SK-N-SH treated with all-trans-retinoic acid at 6 μM for 48 hours (cell line): ENCODE measurements around the gene ARRDC5.

Source experiments
- ARNTL ChIP-seq: fragments of 450-650 bp; formaldehyde crosslinking; IDR thresholded peaks from 2 replicates; pipeline ENCODE4 v1.5.0; 2020; ENCODE audit warnings: low read depth, mild to moderate bottlenecking, moderate library complexity, borderline replicate concordance
- TSHZ2 ChIP-seq: fragments of 250-450 bp; sonication (Bioruptor Pico); IDR thresholded peaks from 2 replicates; pipeline ENCODE4 v1.5.0; 2020; ENCODE audit warnings: mild to moderate bottlenecking, moderate library complexity
- ZFP3 ChIP-seq: fragments of 250-450 bp; sonication (Bioruptor Pico); IDR thresholded peaks from 2 replicates; pipeline ENCODE4 v1.5.0; 2020; ENCODE audit warnings: mild to moderate bottlenecking, moderate library complexity

GRCh38 chr19:4910594-4911281 lies 8.0 kb upstream of the ARRDC5 start:
- TF ChIP-seq ARNTL (CRISPR knock-in tag): no peak
- TF ChIP-seq TSHZ2 (CRISPR knock-in tag): no peak
- no peak; the same call in 1 of the 2 replicates for TF ChIP-seq ZFP3 (CRISPR knock-in tag)
